Measurements from ENCODE around the gene CCDC9B.

Gene CCDC9B

DNA sequence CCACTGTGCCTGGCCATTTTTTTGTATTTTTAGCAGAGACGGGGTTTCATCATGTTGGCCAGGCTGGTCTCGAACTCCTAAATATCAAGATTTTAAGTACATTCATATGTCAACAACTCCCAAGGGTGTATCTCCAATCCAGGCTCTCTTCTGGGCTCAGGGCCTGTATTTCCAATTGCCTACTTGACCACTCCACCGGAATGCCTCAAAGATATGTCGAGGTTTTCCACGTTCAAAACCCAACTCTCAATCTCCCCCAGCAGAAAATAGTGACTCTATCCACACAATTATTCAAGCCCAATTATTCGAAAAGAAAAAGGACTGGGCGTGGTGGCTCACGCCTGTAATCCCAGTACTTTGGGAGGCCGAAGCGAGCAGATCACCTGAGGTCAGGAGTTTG, 39.9 kb upstream of the CCDC9B start:
- TF ChIP-seq, protein P1, sequence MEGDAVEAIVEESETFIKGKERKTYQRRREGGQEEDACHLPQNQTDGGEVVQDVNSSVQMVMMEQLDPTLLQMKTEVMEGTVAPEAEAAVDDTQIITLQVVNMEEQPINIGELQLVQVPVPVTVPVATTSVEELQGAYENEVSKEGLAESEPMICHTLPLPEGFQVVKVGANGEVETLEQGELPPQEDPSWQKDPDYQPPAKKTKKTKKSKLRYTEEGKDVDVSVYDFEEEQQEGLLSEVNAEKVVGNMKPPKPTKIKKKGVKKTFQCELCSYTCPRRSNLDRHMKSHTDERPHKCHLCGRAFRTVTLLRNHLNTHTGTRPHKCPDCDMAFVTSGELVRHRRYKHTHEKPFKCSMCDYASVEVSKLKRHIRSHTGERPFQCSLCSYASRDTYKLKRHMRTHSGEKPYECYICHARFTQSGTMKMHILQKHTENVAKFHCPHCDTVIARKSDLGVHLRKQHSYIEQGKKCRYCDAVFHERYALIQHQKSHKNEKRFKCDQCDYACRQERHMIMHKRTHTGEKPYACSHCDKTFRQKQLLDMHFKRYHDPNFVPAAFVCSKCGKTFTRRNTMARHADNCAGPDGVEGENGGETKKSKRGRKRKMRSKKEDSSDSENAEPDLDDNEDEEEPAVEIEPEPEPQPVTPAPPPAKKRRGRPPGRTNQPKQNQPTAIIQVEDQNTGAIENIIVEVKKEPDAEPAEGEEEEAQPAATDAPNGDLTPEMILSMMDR (IDR thresholded peaks at IDR 0.05): no peak

DNA sequence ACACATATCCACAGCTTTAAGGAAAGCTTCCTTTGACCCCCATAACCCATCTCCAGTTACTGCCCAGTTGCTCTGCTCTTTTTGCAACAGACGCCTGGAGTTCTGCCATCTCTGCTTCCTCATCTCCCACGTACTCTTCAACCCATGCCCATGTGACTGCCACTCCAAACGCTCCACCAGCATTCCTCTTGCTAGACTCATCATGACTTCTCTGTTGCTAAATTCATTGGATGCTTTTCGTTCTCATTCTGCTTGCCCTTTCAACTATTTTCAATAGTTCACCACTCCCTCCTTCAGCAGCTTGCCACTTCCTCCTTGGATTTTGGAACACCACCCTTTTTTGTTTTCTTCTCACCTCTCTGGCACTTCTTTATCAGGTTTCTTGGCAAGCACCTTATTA, 39.1 kb upstream of the CCDC9B start:
- TF ChIP-seq, protein P1 (IDR thresholded peaks at IDR 0.05): no peak

DNA sequence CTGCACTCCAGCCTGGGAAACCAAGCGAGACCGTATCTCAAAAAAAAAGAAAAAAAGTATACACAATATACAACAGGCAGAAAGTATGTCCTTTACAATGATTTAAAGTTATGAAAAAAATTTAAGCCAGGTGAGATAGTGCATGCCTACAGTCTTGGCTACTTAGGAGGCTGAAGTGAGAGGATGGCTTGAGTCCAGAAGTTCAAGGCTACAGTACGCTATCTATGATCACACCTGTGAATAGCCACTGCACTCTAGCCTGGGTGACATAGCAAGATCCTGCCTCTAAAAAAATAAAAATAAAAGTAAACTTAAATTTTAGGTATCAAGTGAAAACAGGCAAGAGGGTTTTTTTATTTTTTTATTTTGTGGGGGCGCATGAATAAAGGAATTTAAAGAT, 38.6 kb upstream of the CCDC9B start:
- TF ChIP-seq, protein P1 (IDR thresholded peaks at IDR 0.05): no peak

DNA sequence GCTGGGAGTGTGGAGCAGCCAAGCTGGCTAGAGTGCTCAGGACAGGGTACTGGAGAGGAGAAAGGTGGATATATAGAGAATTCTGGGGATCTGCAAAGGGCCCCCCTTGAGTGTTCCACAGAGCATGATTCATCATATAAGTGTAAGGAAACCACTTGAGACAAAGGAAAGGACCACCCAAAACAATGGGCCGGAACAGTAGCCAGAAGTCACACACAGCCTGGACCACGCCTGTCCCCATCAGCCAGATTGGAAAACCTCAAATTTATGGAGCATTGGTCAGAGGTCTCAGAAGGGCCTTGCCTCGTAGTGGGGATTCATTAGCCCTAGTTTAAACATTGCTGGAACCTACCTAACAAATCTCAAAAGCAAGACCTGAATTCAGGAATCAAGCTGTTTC, 36.9 kb upstream of the CCDC9B start:
- TF ChIP-seq, protein P1 (IDR thresholded peaks at IDR 0.05): no peak

DNA sequence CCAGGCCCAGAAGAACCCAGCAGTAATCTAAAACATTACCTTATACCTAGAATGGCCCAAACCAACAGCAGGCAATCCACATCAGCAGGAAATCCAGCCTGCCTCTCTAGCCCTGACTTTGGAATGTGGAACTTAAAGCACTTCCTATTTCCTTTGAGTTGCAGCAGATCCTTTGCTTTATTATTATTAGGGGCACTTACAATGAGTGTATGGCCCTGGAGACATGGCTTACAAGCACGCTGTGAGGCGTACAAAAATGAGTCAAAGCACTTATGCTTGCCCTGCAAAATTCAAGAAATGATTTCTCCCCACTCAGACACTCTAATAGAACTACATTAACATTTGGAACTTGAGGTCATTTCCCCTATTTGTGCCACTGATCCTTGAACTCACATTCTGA, 32.2 kb upstream of the CCDC9B start:
- TF ChIP-seq, protein P1 (IDR thresholded peaks at IDR 0.05): no peak

DNA sequence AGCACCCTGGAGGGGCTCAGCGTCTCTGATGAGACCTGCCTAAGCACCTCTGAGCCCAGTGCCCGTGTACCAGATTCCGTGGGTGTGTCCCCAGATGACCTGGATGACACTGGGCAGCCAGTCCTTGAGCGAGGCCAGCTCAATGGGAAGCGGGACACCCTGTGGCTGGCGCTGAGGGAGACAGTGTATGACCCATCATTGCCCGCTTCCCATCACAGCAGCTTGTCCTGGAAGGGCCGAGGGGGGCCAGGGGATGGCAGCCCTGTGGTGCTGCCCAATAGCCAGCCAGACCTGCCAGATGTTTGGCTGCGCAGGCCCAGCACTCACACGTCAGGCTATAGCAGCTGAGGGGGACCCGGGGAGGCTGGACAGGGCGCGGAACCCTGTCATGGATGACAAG, 29.2 kb upstream of the CCDC9B start:
- TF ChIP-seq, protein P1 (IDR thresholded peaks at IDR 0.05): no peak

DNA sequence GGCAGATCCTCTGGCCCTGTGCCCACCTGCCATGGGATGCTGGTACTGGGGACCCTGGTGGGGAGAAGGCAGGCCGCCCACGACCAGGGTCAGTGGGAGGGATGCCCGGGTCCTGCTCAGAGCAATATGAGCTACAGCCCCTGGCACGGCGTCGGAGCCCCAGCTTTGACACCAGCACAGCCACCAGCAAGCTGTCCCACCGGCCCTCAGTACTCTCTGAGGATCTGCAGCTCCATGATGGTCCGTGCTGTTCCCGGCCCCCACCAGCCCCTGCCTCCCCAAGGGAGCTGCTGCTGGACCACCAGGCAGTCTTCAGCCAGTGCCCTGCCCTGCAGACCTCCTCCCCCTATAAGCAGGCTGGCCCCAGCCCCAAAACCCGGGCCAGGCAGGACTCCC, 28.7 kb upstream of the CCDC9B start:
- TF ChIP-seq, protein P1 (IDR thresholded peaks at IDR 0.05): no peak

DNA sequence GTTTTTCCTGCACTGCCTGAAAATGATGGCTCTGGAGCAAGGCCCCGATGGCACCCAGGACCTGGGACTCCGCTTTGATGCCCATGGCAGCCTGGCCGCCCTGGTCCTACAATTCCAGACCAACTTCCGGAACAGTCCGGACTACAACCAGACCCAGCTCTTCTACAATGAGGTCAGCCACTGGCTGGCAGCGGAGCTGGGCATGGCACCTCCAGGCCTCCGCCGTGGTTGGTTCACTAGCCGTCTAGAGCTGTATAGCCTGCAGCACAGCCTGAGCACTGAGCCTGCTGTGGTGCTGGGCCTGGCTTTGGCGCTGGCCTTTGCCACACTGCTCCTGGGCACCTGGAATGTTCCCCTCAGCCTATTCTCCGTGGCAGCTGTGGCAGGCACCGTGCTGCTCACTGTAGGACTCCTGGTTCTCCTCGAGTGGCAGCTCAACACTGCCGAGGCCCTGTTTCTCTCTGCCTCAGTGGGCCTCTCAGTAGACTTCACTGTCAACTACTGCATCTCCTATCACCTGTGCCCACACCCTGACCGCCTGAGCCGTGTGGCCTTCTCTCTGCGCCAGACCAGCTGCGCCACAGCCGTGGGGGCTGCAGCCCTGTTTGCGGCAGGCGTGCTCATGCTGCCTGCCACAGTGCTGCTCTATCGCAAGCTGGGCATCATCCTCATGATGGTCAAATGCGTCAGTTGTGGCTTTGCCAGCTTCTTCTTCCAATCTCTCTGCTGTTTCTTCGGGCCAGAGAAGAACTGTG, 28.2 kb upstream of the CCDC9B start:
- TF ChIP-seq, protein P1 (IDR thresholded peaks at IDR 0.05): no peak

Measured in LNCAP (cell line).